ENCODE results near the gene UGP2.
"Not testable (repeated sequence)": the region's sequence is repeated elsewhere in the genome, so short reads cannot be mapped to it uniquely, and the experiment has no call there.

The UGP2 gene

GRCh38 chr2:63840785-63841253 lies 877 bp upstream of the UGP2 start:
- peak; percentile 97 for DNase-seq

GRCh38 chr2:63842149-63843061 lies 709 bp downstream of the UGP2 start:
- DNase-seq = peak; percentile 11

GRCh38 chr2:63843093-63843492 lies 1.4 kb downstream of the UGP2 start:
- DNase-seq = no peak

GRCh38 chr2:63843791-63844190 lies 2.1 kb downstream of the UGP2 start:
- DNase-seq = no peak

GRCh38 chr2:63844616-63845015 lies 2.9 kb downstream of the UGP2 start:
- DNase-seq = no peak

- DNase-seq = no peak
Measured at GRCh38 chr2:63845866-63846265, 4.2 kb downstream of the UGP2 start.

- peak; percentile 8 for DNase-seq
Measured at GRCh38 chr2:63846487-63846886, 4.8 kb downstream of the UGP2 start.

GRCh38 chr2:63847571-63847970 lies 5.9 kb downstream of the UGP2 start:
- DNase-seq = not testable (repeated sequence)

GRCh38 chr2:63849381-63850203 lies 7.9 kb downstream of the UGP2 start:
- no peak for DNase-seq

- DNase-seq = no peak
Measured at GRCh38 chr2:63850204-63850571, 8.5 kb downstream of the UGP2 start.

- no peak for DNase-seq
Measured at GRCh38 chr2:63850649-63851048, 9.0 kb downstream of the UGP2 start.

- DNase-seq = no peak
Measured at GRCh38 chr2:63851691-63852311, 10.1 kb downstream of the UGP2 start.

GRCh38 chr2:63853527-63854310 lies 12.0 kb downstream of the UGP2 start:
- DNase-seq = no peak

- DNase-seq = no peak
Measured at GRCh38 chr2:63855418-63856302, 14.0 kb downstream of the UGP2 start.

GRCh38 chr2:63856303-63856603 lies 14.6 kb downstream of the UGP2 start:
- DNase-seq = no peak

- no peak for DNase-seq
Measured at GRCh38 chr2:63858291-63858690, 16.6 kb downstream of the UGP2 start.

- no peak for DNase-seq
Measured at GRCh38 chr2:63861220-63861822, 19.6 kb downstream of the UGP2 start.

GRCh38 chr2:63862806-63863205 lies 21.1 kb downstream of the UGP2 start:
- DNase-seq = no peak

GRCh38 chr2:63863707-63864106 lies 22.0 kb downstream of the UGP2 start:
- DNase-seq = no peak

GRCh38 chr2:63865159-63865799 lies 23.6 kb downstream of the UGP2 start:
- DNase-seq = no peak
